OCI-LY1 (cell line): ENCODE data around the gene BTRC.

Experiments used
- H2AFZ ChIP-seq: fragments of 200-600 bp; sonication (generic), shearing (Covaris generic); 2 replicates; pipeline ENCODE4 v1.6.0; 2014; ENCODE audit warnings: antibody characterized with exemption, mild to moderate bottlenecking, low read length
- H3F3A ChIP-seq: fragments of 200-600 bp; sonication (generic), shearing (Covaris generic); 2 replicates; pipeline ENCODE4 v1.6.0; 2014; ENCODE audit warnings: mild to moderate bottlenecking, antibody characterized with exemption, low read length, moderate library complexity; ENCODE audit not compliant: insufficient read depth
- H3K27ac ChIP-seq: fragments of 200-600 bp; sonication (generic); 2 replicates; pipeline ENCODE4 v1.5.1; 2014; ENCODE audit warnings: low read length, mixed run types, mild to moderate bottlenecking, low read depth; ENCODE audit not compliant: poor library complexity, severe bottlenecking
- H3K27me3 ChIP-seq: fragments of 200-600 bp; sonication (generic); 2 replicates; pipeline ENCODE4 v1.6.0; 2014; ENCODE audit warnings: antibody characterized with exemption, mild to moderate bottlenecking, low read length, moderate library complexity; ENCODE audit not compliant: insufficient read depth
- H3K36me3 ChIP-seq: fragments of 200-600 bp; sonication (generic); 2 replicates; pipeline ENCODE4 v1.6.1; 2014; ENCODE audit warnings: mild to moderate bottlenecking, antibody characterized with exemption, low read length, moderate library complexity, mixed read lengths; ENCODE audit not compliant: insufficient read depth
- H3K4me1 ChIP-seq: fragments of 200-600 bp; sonication (generic); 2 replicates; pipeline ENCODE4 v1.5.1; 2014; ENCODE audit warnings: mild to moderate bottlenecking, low read length, moderate library complexity; ENCODE audit not compliant: insufficient read depth, severe bottlenecking
- H3K4me2 ChIP-seq: fragments of 200-600 bp; sonication (generic), shearing (Covaris generic); 2 replicates; pipeline ENCODE4 v1.6.1; 2014; ENCODE audit warnings: low read length
- H3K4me3 ChIP-seq: fragments of 200-600 bp; sonication (generic); 2 replicates; pipeline ENCODE4 v1.5.1; 2014; ENCODE audit warnings: low read length, low read depth, mild to moderate bottlenecking, mixed read lengths; ENCODE audit not compliant: poor library complexity, severe bottlenecking
- H3K79me2 ChIP-seq: fragments of 200-600 bp; shearing (Covaris generic); 2 replicates; pipeline ENCODE4 v1.6.1; 2016; ENCODE audit warnings: mixed run types, low read length, mixed read lengths; ENCODE audit not compliant: insufficient read depth
- H3K9ac ChIP-seq: fragments of 200-600 bp; sonication (generic), shearing (Covaris generic); 2 replicates; pipeline ENCODE4 v1.6.1; 2014; ENCODE audit warnings: mild to moderate bottlenecking, low read length, mixed read lengths
- H3K9me2 ChIP-seq: fragments of 200-600 bp; sonication (generic), shearing (Covaris generic); 2 replicates; pipeline ENCODE4 v1.6.1; 2014; ENCODE audit warnings: low read depth, mild to moderate bottlenecking, low read length, mixed read lengths
- H3K9me3 ChIP-seq: fragments of 200-600 bp; shearing (Covaris generic); 2 replicates; pipeline ENCODE4 v1.6.1; 2014; ENCODE audit warnings: low read length, mixed read lengths
- H4K20me1 ChIP-seq: fragments of 200-600 bp; sonication (generic), shearing (Covaris generic); 2 replicates; pipeline ENCODE4 v1.6.0; 2016; ENCODE audit warnings: mild to moderate bottlenecking, low read length; ENCODE audit not compliant: insufficient read depth
- CTCF ChIP-seq: fragments of 200-600 bp; sonication (generic), shearing (Covaris generic); IDR thresholded peaks from 2 replicates; pipeline ENCODE4 v1.5.1; 2017; ENCODE audit warnings: mild to moderate bottlenecking, antibody characterized with exemption, low read length, moderate library complexity, mixed read lengths
- EZH2 ChIP-seq: fragments of 200-600 bp; sonication (generic), shearing (Covaris generic); IDR thresholded peaks from 2 replicates; pipeline ENCODE4 v1.8.0; 2017; ENCODE audit warnings: borderline replicate concordance, mixed run types, mild to moderate bottlenecking, antibody characterized with exemption, low read length, moderate library complexity, mixed read lengths

The BTRC gene

GRCh38 chr10:101353692-101354327 is at the start of gene BTRC:
Gene BTRC (plus strand): TSS chr10:101354165. CDS start chr10:101354181, 16 bp downstream.
- Histone ChIP-seq H3F3A (no peaks in the 10 kb centered on the region), H3K9me2 (no peaks in the 10 kb centered on the region), H3K79me2 (no peaks in the 10 kb centered on the region), H3K4me1 (peaks cover 13% of the 10 kb centered on the region), H3K27me3 (no peaks in the 10 kb centered on the region), H2AFZ (peak within 1 kb of the TSS; percentile 100), H3K9me3 (no peaks in the 10 kb centered on the region), H3K9ac (peak within 1 kb of the TSS; percentile 86), H3K4me2 (peak within 1 kb of the TSS; percentile 84), H4K20me1 (no peaks in the 10 kb centered on the region), H3K4me3 (peak within 1 kb of the TSS; percentile 97), H3K27ac (no peak within 1 kb of the TSS), H3K36me3 (no peaks in the 10 kb centered on the region)
- no peak for TF ChIP-seq EZH2
- no peak for TF ChIP-seq CTCF

- H2AFZ ChIP-seq = no peak overlapping the region
- no peaks in the 10 kb centered on the region for H3F3A ChIP-seq
- H3K27me3 ChIP-seq = no peaks in the 10 kb centered on the region
- no peaks in the 10 kb centered on the region for H4K20me1 ChIP-seq
- H3K36me3 ChIP-seq = no peaks in the 10 kb centered on the region
- H3K4me3 ChIP-seq = no peak overlapping the region
- no peaks in the 10 kb centered on the region for H3K79me2 ChIP-seq
- H3K4me1 ChIP-seq = no peaks in the 10 kb centered on the region
- H3K9me2 ChIP-seq = no peaks in the 10 kb centered on the region
- no peak overlapping the region for H3K9ac ChIP-seq
- no peak overlapping the region for H3K27ac ChIP-seq
- no peak overlapping the region for H3K4me2 ChIP-seq
- H3K9me3 ChIP-seq = no peaks in the 10 kb centered on the region
- TF ChIP-seq CTCF (no peak), EZH2 (no peak)
Measured at GRCh38 chr10:101304316-101304715, 49.6 kb upstream of the BTRC start.

GRCh38 chr10:101305320-101306241 is 48.4 kb upstream of the BTRC start:
- Histone ChIP-seq H2AFZ (no peak overlapping the region), H3K36me3 (no peaks in the 10 kb centered on the region), H3K4me1 (no peaks in the 10 kb centered on the region), H3K9me2 (no peaks in the 10 kb centered on the region), H3K4me2 (no peak overlapping the region), H3F3A (no peaks in the 10 kb centered on the region), H3K27ac (no peak overlapping the region), H3K27me3 (no peaks in the 10 kb centered on the region), H3K9me3 (no peaks in the 10 kb centered on the region), H3K79me2 (no peaks in the 10 kb centered on the region), H3K9ac (no peak overlapping the region), H3K4me3 (no peak overlapping the region), H4K20me1 (no peaks in the 10 kb centered on the region)
- TF ChIP-seq CTCF (no peak), EZH2 (no peak)
